Left lobe of liver (tissue), 2 donors: Measurements from ENCODE around the gene ANKIB1. TPM values are rescaled to one million over a fixed set of nuclear protein-coding genes. Genes with fewer than 3 reads are reported as not detected.
"Not testable (repeated sequence)": the region's sequence is repeated elsewhere in the genome, so short reads cannot be mapped to it uniquely, and the experiment has no call there.

Source experiments
- ATAC-seq: fragments of 200-7000 bp; cut with Tn5 transposase; one replicate; pipeline ENCODE4 v1.9.1; 2020; ENCODE audit warnings: mild to moderate bottlenecking, moderate library complexity
- DNase-seq: peaks from one replicate; pipeline ENCODE4 v3.0.0-alpha.2; 2020; ENCODE audit warnings: low spot score
- total RNA-seq: library from RNA; stranded (reverse); gene quantifications from one replicate; pipeline ENCODE4 v1.2.1, GENCODE V29; 2021
- donor health status: DM: no; HTN: no; CAD: no; lungs with moderate emphysema.
- donor health status: DM: no; HTN: yes; CAD: no.

The ANKIB1 gene
- total RNA-seq, 1 donor from 2014 or later, result 13.1 TPM

- peak; percentile 29 for ATAC-seq
- DNase-seq, result no peak
Measured at GRCh38 chr7:92402920-92403759, 157.4 kb downstream of the ANKIB1 start.

GRCh38 chr7:92403760-92404074 lies 157.9 kb downstream of the ANKIB1 start:
- ATAC-seq (no peak), DNase-seq (no peak)

GRCh38 chr7:92404170-92404614 lies 158.4 kb downstream of the ANKIB1 start:
- ATAC-seq (no peak), DNase-seq (no peak)

GRCh38 chr7:92409357-92409756 lies 163.6 kb downstream of the ANKIB1 start:
- no peak for ATAC-seq
- no peak for DNase-seq

- not testable (repeated sequence) for DNase-seq, ATAC-seq
Measured at GRCh38 chr7:92410162-92410561, 164.4 kb downstream of the ANKIB1 start.

- no peak for ATAC-seq
- no peak for DNase-seq
Measured at GRCh38 chr7:92412745-92413144, 167.0 kb downstream of the ANKIB1 start.

GRCh38 chr7:92413550-92413949 lies 167.8 kb downstream of the ANKIB1 start:
- ATAC-seq, result no peak
- DNase-seq, result no peak

GRCh38 chr7:92415225-92415624 lies 169.5 kb downstream of the ANKIB1 start:
- no peak for DNase-seq
- ATAC-seq, result no peak

- DNase-seq, result no peak
Measured at GRCh38 chr7:92417913-92418312, 172.1 kb downstream of the ANKIB1 start.

GRCh38 chr7:92421676-92422435 lies 176.1 kb downstream of the ANKIB1 start:
- DNase-seq (no peak), ATAC-seq (no peak)

More at GRCh38 chr7:92417913-92418312, 172.1 kb downstream of the ANKIB1 start:
- no peak for ATAC-seq

GRCh38 chr7:92422926-92423325 lies 177.2 kb downstream of the ANKIB1 start:
- no peak for DNase-seq
- ATAC-seq, result no peak

GRCh38 chr7:92423710-92424131 lies 177.9 kb downstream of the ANKIB1 start:
- no peak for ATAC-seq
- DNase-seq, result no peak

- ATAC-seq (no peak), DNase-seq (no peak)
Measured at GRCh38 chr7:92425311-92425947, 179.7 kb downstream of the ANKIB1 start.

- DNase-seq, result no peak
- no peak for ATAC-seq
Measured at GRCh38 chr7:92427193-92427592, 181.4 kb downstream of the ANKIB1 start.

GRCh38 chr7:92432299-92432946 lies 186.6 kb downstream of the ANKIB1 start:
- DNase-seq (peak; percentile 59), ATAC-seq (peak; percentile 97)

GRCh38 chr7:92433019-92433418 lies 187.2 kb downstream of the ANKIB1 start:
- ATAC-seq, result no peak
- no peak for DNase-seq

- DNase-seq (no peak), ATAC-seq (no peak)
Measured at GRCh38 chr7:92435542-92435941, 189.8 kb downstream of the ANKIB1 start.

- DNase-seq (no peak), ATAC-seq (no peak)
Measured at GRCh38 chr7:92436612-92437445, 191.1 kb downstream of the ANKIB1 start.

GRCh38 chr7:92437956-92438491 lies 192.2 kb downstream of the ANKIB1 start:
- DNase-seq, result no peak
- ATAC-seq, result no peak

- ATAC-seq, DNase-seq: not testable (repeated sequence)
Measured at GRCh38 chr7:92442720-92443119, 196.9 kb downstream of the ANKIB1 start.
